ENCODE results near the gene TRAT1.

The TRAT1 gene

GRCh38 chr3:108861401-108861800 lies 38.8 kb downstream of the TRAT1 start:
- DNase-seq (ENCODE audit: low spot score), result no peak
- no peak for FAIRE-seq

GRCh38 chr3:108862865-108863798 lies 40.5 kb downstream of the TRAT1 start:
- DNase-seq (ENCODE audit: low spot score) (peak; percentile 66), FAIRE-seq (peak; percentile 94)

GRCh38 chr3:108863799-108864135 lies 41.2 kb downstream of the TRAT1 start:
- no peak for DNase-seq (ENCODE audit: low spot score)
- no peak for FAIRE-seq

- DNase-seq (ENCODE audit: low spot score), result no peak
- no peak for FAIRE-seq
Observed at GRCh38 chr3:108877901-108878300, 55.3 kb downstream of the TRAT1 start.

GRCh38 chr3:108879915-108880314 lies 57.3 kb downstream of the TRAT1 start:
- no peak for DNase-seq (ENCODE audit: low spot score)
- no peak for FAIRE-seq

- DNase-seq (ENCODE audit: low spot score) (no peak), FAIRE-seq (no peak)
Observed at GRCh38 chr3:108882762-108883161, 60.2 kb downstream of the TRAT1 start.

- DNase-seq (ENCODE audit: low spot score) (no peak), FAIRE-seq (no peak)
Observed at GRCh38 chr3:108883373-108883772, 60.8 kb downstream of the TRAT1 start.

- FAIRE-seq, result no peak
- DNase-seq (ENCODE audit: low spot score), result no peak
Observed at GRCh38 chr3:108887121-108887520, 64.5 kb downstream of the TRAT1 start.

GRCh38 chr3:108887777-108888176 lies 65.2 kb downstream of the TRAT1 start:
- no peak for DNase-seq (ENCODE audit: low spot score)
- no peak for FAIRE-seq

GRCh38 chr3:108891833-108892232 lies 69.2 kb downstream of the TRAT1 start:
- DNase-seq (ENCODE audit: low spot score) (no peak), FAIRE-seq (no peak)

GRCh38 chr3:108894981-108895380 lies 72.4 kb downstream of the TRAT1 start:
- DNase-seq (ENCODE audit: low spot score), result no peak
- FAIRE-seq, result no peak

- FAIRE-seq (no peak), DNase-seq (ENCODE audit: low spot score) (no peak)
Observed at GRCh38 chr3:108897883-108898282, 75.3 kb downstream of the TRAT1 start.

- FAIRE-seq, result no peak
- no peak for DNase-seq (ENCODE audit: low spot score)
Observed at GRCh38 chr3:108899530-108899929, 76.9 kb downstream of the TRAT1 start.

Measured in RCC 7860 (cell line).